ENCODE results near the gene CSRNP3. TPM values are rescaled to one million over a fixed set of nuclear protein-coding genes. Genes with fewer than 3 reads are reported as not detected.

The CSRNP3 gene
- total RNA-seq, 6 donors from 2014 or later = 0.46 to 4.1 (median 1.5) TPM

DNA sequence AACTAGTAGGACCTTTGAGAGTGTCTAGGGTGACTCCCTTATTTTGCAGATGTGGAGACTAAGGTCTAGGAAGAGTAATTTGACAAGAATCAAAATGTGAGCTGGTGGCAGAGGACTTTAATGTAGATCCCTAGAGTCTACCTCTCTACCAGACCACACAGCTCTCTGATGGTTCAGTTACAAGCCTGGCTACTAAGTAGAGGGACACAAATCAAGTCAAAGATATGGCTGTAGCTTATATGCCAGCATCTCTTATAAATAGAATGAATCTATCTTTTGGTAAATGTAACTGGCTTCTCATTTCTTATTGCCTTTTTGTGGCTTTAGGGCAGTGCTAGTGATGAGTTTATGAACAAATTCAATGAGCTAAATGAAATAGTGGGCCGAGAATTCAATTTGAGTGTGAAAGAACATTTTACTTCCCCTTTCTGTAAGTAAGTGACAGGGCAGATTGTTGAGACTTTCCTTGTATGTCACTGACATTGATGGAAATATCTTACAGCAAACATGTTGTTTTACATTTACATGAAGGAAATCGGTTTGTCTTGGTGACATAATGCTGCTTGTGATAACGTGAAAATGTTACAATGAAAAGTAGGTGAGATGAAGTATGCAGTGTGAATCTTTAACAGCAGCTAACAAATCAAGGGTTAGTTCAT lies 28.3 kb downstream of the CSRNP3 start:
- TF ChIP-seq POLR2AphosphoS5 (IDR thresholded peaks at IDR 0.05) (no peak), POLR2A (IDR thresholded peaks at IDR 0.05) (no peak), EP300 (IDR thresholded peaks at IDR 0.05) (no peak)
- TF ChIP-seq, protein P1, sequence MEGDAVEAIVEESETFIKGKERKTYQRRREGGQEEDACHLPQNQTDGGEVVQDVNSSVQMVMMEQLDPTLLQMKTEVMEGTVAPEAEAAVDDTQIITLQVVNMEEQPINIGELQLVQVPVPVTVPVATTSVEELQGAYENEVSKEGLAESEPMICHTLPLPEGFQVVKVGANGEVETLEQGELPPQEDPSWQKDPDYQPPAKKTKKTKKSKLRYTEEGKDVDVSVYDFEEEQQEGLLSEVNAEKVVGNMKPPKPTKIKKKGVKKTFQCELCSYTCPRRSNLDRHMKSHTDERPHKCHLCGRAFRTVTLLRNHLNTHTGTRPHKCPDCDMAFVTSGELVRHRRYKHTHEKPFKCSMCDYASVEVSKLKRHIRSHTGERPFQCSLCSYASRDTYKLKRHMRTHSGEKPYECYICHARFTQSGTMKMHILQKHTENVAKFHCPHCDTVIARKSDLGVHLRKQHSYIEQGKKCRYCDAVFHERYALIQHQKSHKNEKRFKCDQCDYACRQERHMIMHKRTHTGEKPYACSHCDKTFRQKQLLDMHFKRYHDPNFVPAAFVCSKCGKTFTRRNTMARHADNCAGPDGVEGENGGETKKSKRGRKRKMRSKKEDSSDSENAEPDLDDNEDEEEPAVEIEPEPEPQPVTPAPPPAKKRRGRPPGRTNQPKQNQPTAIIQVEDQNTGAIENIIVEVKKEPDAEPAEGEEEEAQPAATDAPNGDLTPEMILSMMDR (IDR thresholded peaks at IDR 0.05) = no peak
- Histone ChIP-seq H3K36me3 (no peaks in the 10 kb centered on the region), H3K27me3 (no peaks in the 10 kb centered on the region), H3K27ac (no peak overlapping the region), H3K9me3 (no peaks in the 10 kb centered on the region), H3K4me1 (no peaks in the 10 kb centered on the region), H3K4me3 (no peak overlapping the region)
- ATAC-seq (ENCODE audit: low FRiP score in 2 of 2) (no peak), DNase-seq (no peak)
- 48 to 64% methylated on average over 3 of the region's 3 CpGs for WGBS, 2 donors

DNA sequence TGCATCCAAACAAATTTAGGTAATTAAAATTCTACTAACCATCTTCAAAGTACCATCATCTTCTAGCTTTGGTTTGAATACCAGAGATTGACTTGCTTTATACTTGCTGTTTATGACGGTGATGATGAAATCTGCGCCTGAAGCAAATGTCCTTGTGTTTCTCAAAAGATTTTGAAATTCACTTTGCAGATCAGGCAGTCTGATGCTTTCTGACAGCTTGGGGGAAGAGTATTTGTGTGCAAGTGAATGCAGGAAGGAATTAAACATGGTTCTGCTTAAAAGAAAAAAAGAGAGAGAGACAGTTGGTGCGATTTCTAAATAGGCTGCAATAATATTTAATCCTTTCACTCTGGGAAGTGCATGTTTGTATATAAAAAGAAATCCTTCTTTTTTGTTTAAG lies 29.6 kb downstream of the CSRNP3 start:
- Histone ChIP-seq H3K9me3 (no peaks in the 10 kb centered on the region), H3K36me3 (no peaks in the 10 kb centered on the region), H3K4me1 (no peaks in the 10 kb centered on the region), H3K27me3 (no peaks in the 10 kb centered on the region), H3K27ac (no peak overlapping the region), H3K4me3 (no peak overlapping the region)
- 74 to 83% methylated on average over 3 of the region's 3 CpGs for WGBS, 2 donors
- DNase-seq (no peak), ATAC-seq (ENCODE audit: low FRiP score in 2 of 2) (no peak)
- TF ChIP-seq, protein P1 (IDR thresholded peaks at IDR 0.05) = no peak
- no peak for TF ChIP-seq POLR2AphosphoS5 (IDR thresholded peaks at IDR 0.05)

DNA sequence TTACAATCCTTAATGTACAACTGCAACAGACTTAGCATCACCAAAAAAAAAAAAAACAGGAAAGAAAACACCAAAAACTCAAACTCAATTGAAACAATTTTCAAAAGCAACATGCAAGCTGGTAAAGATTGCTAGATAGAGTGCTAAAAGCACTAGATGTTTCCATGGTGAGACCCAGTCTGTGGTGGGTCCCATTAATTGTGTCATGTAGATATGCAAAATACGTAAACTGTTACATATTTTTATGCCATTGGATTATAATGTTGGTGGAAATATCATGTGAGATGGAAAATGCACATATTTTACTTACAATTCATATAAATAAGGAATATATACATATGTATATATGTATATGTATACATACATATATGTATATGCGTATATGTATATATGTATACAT lies 30.5 kb downstream of the CSRNP3 start:
- H3K27ac ChIP-seq = no peak overlapping the region
- no peak for DNase-seq
- H3K27me3 ChIP-seq = no peaks in the 10 kb centered on the region
- ATAC-seq (ENCODE audit: low FRiP score in 2 of 2) = no peak
- no peak for TF ChIP-seq POLR2AphosphoS5 (IDR thresholded peaks at IDR 0.05)
- TF ChIP-seq, protein P1 (IDR thresholded peaks at IDR 0.05) = no peak
- TF ChIP-seq POLR2A (IDR thresholded peaks at IDR 0.05) = no peak
- no peak for TF ChIP-seq EP300 (IDR thresholded peaks at IDR 0.05)
- H3K36me3 ChIP-seq = no peaks in the 10 kb centered on the region
- WGBS, 2 donors = 95 to 97% methylated on average over 2 of the region's 2 CpGs
- H3K4me3 ChIP-seq = no peak overlapping the region
- no peaks in the 10 kb centered on the region for H3K4me1 ChIP-seq
- H3K9me3 ChIP-seq = no peaks in the 10 kb centered on the region

DNA sequence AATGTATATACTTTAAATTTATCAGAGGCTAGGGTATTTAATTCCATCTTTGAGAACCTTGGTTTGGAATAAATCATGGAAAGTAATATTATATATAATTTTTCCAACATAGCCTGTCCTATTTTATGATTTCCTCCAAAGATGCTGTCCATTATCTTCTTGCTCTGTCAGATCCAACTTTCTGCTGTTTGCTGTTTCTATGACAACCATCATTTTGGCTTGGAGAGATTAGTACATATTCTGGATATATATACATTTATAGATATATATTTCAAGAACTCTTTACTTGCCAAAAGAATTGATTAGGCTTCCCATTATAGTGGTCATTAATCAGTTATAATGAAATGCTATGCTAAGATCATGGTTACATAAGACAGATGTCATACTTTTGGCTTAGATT lies 31.3 kb downstream of the CSRNP3 start:
- Histone ChIP-seq H3K9me3 (no peaks in the 10 kb centered on the region), H3K4me3 (no peak overlapping the region), H3K27me3 (no peaks in the 10 kb centered on the region), H3K27ac (no peak overlapping the region), H3K4me1 (no peaks in the 10 kb centered on the region), H3K36me3 (no peaks in the 10 kb centered on the region)
- no peak for TF ChIP-seq EP300 (IDR thresholded peaks at IDR 0.05)
- ATAC-seq (ENCODE audit: low FRiP score in 2 of 2) (no peak), DNase-seq (no peak)

DNA sequence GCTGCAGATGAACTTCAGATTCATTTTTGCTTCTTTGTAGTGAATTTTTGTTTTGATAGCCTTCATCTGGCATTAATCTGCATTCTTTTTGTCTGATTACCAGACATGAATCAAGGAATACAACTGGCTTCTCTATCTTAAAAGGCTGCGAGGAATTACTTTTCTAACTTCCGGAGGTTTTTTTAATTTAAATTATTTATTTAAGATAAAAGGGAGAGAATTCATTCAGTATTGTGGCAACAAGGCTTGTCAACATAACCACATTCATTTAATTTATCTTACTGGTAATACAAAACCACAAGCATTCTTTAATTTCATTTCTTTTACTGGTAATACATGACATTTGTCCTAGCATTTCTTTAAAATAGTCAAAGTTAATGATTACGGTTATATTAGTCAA lies 36.0 kb downstream of the CSRNP3 start:
- Histone ChIP-seq H3K27me3 (no peaks in the 10 kb centered on the region), H3K36me3 (no peaks in the 10 kb centered on the region), H3K9me3 (no peaks in the 10 kb centered on the region), H3K4me1 (no peaks in the 10 kb centered on the region), H3K4me3 (no peak overlapping the region), H3K27ac (no peak overlapping the region)
- DNase-seq (no peak), ATAC-seq (ENCODE audit: low FRiP score in 2 of 2) (no peak)
- WGBS, 2 donors = 55 to 82% methylated on average over 3 of the region's 3 CpGs
- TF ChIP-seq EP300 (IDR thresholded peaks at IDR 0.05) = no peak
- no peak for TF ChIP-seq POLR2AphosphoS5 (IDR thresholded peaks at IDR 0.05)
- TF ChIP-seq, protein P1 (IDR thresholded peaks at IDR 0.05) = no peak
- no peak for TF ChIP-seq POLR2A (IDR thresholded peaks at IDR 0.05)

Data from upper lobe of left lung (tissue), 6 donors.